ENCODE results near the gene CCDC159.

DNA sequence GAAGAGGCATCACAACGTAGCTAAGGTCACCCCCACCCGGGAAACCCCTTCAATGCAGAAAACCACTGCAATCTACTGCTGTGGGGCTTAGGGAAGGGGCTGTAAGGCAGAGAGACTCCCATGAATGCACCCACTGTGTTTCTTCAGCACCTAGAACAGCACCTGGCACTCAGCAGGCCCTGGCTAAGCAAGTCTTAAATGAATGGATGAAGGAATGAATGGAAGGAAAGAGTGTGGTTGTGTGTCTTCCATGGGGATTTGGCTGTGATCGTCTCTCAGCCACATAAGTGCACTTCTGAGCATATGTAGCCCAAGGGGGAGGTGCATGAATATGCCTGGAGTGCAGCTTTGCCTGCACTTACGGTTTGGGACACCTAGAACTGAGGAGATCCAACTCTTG is 2.9 kb downstream of the CCDC159 start:
- TF ChIP-seq CC2D1A (CRISPR knock-in tag; IDR thresholded peaks at IDR 0.05): no peak
- TF ChIP-seq, protein P1, sequence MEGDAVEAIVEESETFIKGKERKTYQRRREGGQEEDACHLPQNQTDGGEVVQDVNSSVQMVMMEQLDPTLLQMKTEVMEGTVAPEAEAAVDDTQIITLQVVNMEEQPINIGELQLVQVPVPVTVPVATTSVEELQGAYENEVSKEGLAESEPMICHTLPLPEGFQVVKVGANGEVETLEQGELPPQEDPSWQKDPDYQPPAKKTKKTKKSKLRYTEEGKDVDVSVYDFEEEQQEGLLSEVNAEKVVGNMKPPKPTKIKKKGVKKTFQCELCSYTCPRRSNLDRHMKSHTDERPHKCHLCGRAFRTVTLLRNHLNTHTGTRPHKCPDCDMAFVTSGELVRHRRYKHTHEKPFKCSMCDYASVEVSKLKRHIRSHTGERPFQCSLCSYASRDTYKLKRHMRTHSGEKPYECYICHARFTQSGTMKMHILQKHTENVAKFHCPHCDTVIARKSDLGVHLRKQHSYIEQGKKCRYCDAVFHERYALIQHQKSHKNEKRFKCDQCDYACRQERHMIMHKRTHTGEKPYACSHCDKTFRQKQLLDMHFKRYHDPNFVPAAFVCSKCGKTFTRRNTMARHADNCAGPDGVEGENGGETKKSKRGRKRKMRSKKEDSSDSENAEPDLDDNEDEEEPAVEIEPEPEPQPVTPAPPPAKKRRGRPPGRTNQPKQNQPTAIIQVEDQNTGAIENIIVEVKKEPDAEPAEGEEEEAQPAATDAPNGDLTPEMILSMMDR (CRISPR knock-in tag; IDR thresholded peaks at IDR 0.05): no peak
- TF ChIP-seq POLR2A (IDR thresholded peaks at IDR 0.05; ENCODE audit: insufficient read depth in 1 of 2, low read depth in 2 of 2, low read length in 2 of 2): no peak
- no peak for TF ChIP-seq NFRKB (IDR thresholded peaks at IDR 0.05)
- no peak for TF ChIP-seq POLR2AphosphoS5 (IDR thresholded peaks at IDR 0.05; ENCODE audit: low read depth, low read length)
- TF ChIP-seq BRCA1 (CRISPR knock-in tag; IDR thresholded peaks at IDR 0.05): no peak
- TF ChIP-seq ZNF350 (CRISPR knock-in tag; IDR thresholded peaks at IDR 0.05; ENCODE audit: borderline replicate concordance, low read depth): no peak
- no peak for TF ChIP-seq NR2C2 (CRISPR knock-in tag; IDR thresholded peaks at IDR 0.05; ENCODE audit: borderline replicate concordance)
- no peak for TF ChIP-seq TCF7L2 (IDR thresholded peaks at IDR 0.05; ENCODE audit: low read depth, low read length)
- peak; percentile 75 for TF ChIP-seq MIER2 (CRISPR knock-in tag; IDR thresholded peaks at IDR 0.05)
- TF ChIP-seq, protein P2, sequence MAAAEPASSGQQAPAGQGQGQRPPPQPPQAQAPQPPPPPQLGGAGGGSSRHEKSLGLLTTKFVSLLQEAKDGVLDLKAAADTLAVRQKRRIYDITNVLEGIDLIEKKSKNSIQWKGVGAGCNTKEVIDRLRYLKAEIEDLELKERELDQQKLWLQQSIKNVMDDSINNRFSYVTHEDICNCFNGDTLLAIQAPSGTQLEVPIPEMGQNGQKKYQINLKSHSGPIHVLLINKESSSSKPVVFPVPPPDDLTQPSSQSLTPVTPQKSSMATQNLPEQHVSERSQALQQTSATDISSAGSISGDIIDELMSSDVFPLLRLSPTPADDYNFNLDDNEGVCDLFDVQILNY (CRISPR knock-in tag; conservative IDR thresholded peaks at IDR 0.05): no peak
